Ureter (tissue), 1 donor: ENCODE results near the gene SMCO2. TPM values are rescaled to one million over a fixed set of nuclear protein-coding genes. Genes with fewer than 3 reads are reported as not detected.

Experiments used
- DNase-seq: peaks from one replicate; pipeline ENCODE4 v3.0.0-alpha.2; 2020; ENCODE audit warnings: low spot score
- total RNA-seq: library from RNA; stranded (reverse); gene quantifications from one replicate; pipeline ENCODE4 v1.2.4, GENCODE V29; 2023
- donor health status: DM: yes; HTN: yes; CAD: no.

The SMCO2 gene
- total RNA-seq, 1 donor from 2014 or later, result not detected

DNA sequence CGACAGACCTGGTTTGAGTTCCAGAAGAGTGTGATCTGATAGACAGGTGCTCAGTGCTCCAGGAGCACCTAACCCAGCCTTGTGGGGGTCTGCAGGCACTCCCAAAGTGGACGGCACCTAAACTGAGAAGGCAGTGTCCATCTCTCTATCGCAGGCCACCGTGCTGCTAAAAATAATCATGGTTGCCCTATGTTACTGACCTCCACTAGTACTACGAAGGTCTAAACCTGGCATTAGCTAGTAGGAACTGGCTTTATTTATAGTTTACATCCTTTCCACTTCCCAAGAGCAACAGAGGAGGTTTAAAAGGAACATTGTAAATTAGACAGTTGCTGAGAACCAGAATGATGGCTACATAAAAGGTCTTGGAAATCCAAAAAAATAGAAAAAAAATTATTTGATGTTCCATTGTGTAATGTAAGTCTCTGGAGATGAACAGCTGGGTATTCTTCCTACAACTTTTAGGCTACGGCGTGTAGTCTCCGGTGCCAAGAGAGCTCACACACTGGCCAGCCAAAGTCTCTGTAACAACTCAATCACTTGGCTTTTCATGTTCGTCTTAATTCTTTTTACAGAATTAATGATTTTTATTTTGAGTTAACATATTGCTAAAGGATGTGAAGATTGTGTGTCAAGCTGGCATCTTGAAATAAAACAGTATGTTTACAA, 104.8 kb downstream of the SMCO2 start:
- DNase-seq, result no peak

Other genes starting within 250 kb of the SMCO2 start
- gene STK38L, start 202.4 kb upstream of the SMCO2 start, total RNA-seq, result 30.4 TPM
- gene BMAL2, start 113.9 kb upstream of the SMCO2 start, total RNA-seq, result 7.6 TPM
- gene PPFIBP1, start 77.5 kb downstream of the SMCO2 start, total RNA-seq, result 120 TPM
- 1.2 TPM for gene REP15, start 249.7 kb downstream of the SMCO2 start, total RNA-seq